ENCODE data around the gene AK4. TPM values are rescaled to one million over a fixed set of nuclear protein-coding genes. Genes with fewer than 3 reads are reported as not detected.
"Not testable (repeated sequence)": the region's sequence is repeated elsewhere in the genome, so short reads cannot be mapped to it uniquely, and the experiment has no call there.

Gene AK4
- polyA plus RNA-seq, 1 donor, result 72.3 TPM

GRCh38 chr1:65211331-65211730, 63.3 kb downstream of the AK4 start:
- no peak for DNase-seq

- no peak for DNase-seq
Measured at GRCh38 chr1:65213271-65214023, 65.4 kb downstream of the AK4 start.

- no peak for DNase-seq
Measured at GRCh38 chr1:65214340-65215027, 66.5 kb downstream of the AK4 start.

- DNase-seq, result no peak
Measured at GRCh38 chr1:65216989-65217388, 69.0 kb downstream of the AK4 start.

GRCh38 chr1:65221638-65222339, 73.8 kb downstream of the AK4 start:
- DNase-seq, result no peak

- no peak for DNase-seq
Measured at GRCh38 chr1:65222340-65222940, 74.4 kb downstream of the AK4 start.

- no peak for DNase-seq
Measured at GRCh38 chr1:65224681-65225091, 76.7 kb downstream of the AK4 start.

- DNase-seq, result no peak
Measured at GRCh38 chr1:65225179-65225578, 77.2 kb downstream of the AK4 start.

GRCh38 chr1:65229201-65229600, 81.2 kb downstream of the AK4 start:
- DNase-seq, result no peak

GRCh38 chr1:65229754-65230339, 81.8 kb downstream of the AK4 start:
- no peak for DNase-seq

- no peak for DNase-seq
Measured at GRCh38 chr1:65230731-65231481, 82.9 kb downstream of the AK4 start.

- no peak for DNase-seq
Measured at GRCh38 chr1:65231718-65232330, 83.8 kb downstream of the AK4 start.

GRCh38 chr1:65232461-65232990, 84.5 kb downstream of the AK4 start:
- DNase-seq, result no peak

GRCh38 chr1:65233782-65234181, 85.8 kb downstream of the AK4 start:
- DNase-seq, result no peak

- DNase-seq, result peak; percentile 35
Measured at GRCh38 chr1:65235867-65236805, 88.1 kb downstream of the AK4 start.

- DNase-seq, result not testable (repeated sequence)
Measured at GRCh38 chr1:65237088-65237487, 89.1 kb downstream of the AK4 start.

GRCh38 chr1:65237503-65237902, 89.5 kb downstream of the AK4 start:
- no peak for DNase-seq

GRCh38 chr1:65238010-65238409, 90.0 kb downstream of the AK4 start:
- DNase-seq, result no peak

GRCh38 chr1:65243491-65243890, 95.5 kb downstream of the AK4 start:
- DNase-seq, result no peak

GRCh38 chr1:65245295-65245694, 97.3 kb downstream of the AK4 start:
- DNase-seq, result no peak

Measured in left kidney (tissue), 2 donors.